Measurements from ENCODE around the gene DGKD.

GRCh38 chr2:233438573-233439147 is 84.4 kb downstream of the DGKD start:
- TF ChIP-seq, protein P1, sequence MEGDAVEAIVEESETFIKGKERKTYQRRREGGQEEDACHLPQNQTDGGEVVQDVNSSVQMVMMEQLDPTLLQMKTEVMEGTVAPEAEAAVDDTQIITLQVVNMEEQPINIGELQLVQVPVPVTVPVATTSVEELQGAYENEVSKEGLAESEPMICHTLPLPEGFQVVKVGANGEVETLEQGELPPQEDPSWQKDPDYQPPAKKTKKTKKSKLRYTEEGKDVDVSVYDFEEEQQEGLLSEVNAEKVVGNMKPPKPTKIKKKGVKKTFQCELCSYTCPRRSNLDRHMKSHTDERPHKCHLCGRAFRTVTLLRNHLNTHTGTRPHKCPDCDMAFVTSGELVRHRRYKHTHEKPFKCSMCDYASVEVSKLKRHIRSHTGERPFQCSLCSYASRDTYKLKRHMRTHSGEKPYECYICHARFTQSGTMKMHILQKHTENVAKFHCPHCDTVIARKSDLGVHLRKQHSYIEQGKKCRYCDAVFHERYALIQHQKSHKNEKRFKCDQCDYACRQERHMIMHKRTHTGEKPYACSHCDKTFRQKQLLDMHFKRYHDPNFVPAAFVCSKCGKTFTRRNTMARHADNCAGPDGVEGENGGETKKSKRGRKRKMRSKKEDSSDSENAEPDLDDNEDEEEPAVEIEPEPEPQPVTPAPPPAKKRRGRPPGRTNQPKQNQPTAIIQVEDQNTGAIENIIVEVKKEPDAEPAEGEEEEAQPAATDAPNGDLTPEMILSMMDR (conservative IDR thresholded peaks at IDR 0.05 in 1 of 2, IDR thresholded peaks at IDR 0.05 in 1 of 2; ENCODE audit: low read depth in 1 of 2, low read length in 2 of 2), result no peak
- no peak for TF ChIP-seq EZH2 (IDR thresholded peaks at IDR 0.05; ENCODE audit: low read length, missing control alignments)

Measured in fibroblast of lung (primary cell).